Stimulated activated naive CD8-positive, alpha-beta T cell treated with anti-CD3 and anti-CD28 coated beads, Interleukin-15, amount 100 ng/mL, for 72 hours (primary cell): ENCODE measurements around the gene HOXB4.

Experiments used
- ATAC-seq: fragments of 150-1000 bp; cut with Tn5 transposase; 2 replicates; pipeline ENCODE4 v1.10.0; 2021; ENCODE audit warnings: mild to moderate bottlenecking, moderate library complexity
- DNase-seq, 2 donors: peaks; one replicate each; pipeline ENCODE4 v3.0.0; 2021 to 2022
- H3K27ac Mint-ChIP-seq, 2 donors: one replicate each; pipeline ENCODE4 v1.8.0; 2022; ENCODE audit warnings: mild to moderate bottlenecking in 2 of 2, mixed read lengths in 2 of 2, moderate library complexity in 2 of 2
- H3K27me3 Mint-ChIP-seq: one replicate; pipeline ENCODE4 v1.8.0; 2022; ENCODE audit warnings: mixed read lengths
- H3K4me1 Mint-ChIP-seq: one replicate; pipeline ENCODE4 v1.8.0; 2022; ENCODE audit warnings: mild to moderate bottlenecking, mixed read lengths
- H3K4me3 Mint-ChIP-seq, 2 donors: one replicate each; pipeline ENCODE4 v1.8.0; 2022; ENCODE audit warnings: mild to moderate bottlenecking in 2 of 2, mixed read lengths in 2 of 2, moderate library complexity in 1 of 2
- H3K9me3 Mint-ChIP-seq, 2 donors: one replicate each; pipeline ENCODE4 v1.8.0; 2022; ENCODE audit warnings: mixed read lengths in 2 of 2

HOXB4 gene

DNA sequence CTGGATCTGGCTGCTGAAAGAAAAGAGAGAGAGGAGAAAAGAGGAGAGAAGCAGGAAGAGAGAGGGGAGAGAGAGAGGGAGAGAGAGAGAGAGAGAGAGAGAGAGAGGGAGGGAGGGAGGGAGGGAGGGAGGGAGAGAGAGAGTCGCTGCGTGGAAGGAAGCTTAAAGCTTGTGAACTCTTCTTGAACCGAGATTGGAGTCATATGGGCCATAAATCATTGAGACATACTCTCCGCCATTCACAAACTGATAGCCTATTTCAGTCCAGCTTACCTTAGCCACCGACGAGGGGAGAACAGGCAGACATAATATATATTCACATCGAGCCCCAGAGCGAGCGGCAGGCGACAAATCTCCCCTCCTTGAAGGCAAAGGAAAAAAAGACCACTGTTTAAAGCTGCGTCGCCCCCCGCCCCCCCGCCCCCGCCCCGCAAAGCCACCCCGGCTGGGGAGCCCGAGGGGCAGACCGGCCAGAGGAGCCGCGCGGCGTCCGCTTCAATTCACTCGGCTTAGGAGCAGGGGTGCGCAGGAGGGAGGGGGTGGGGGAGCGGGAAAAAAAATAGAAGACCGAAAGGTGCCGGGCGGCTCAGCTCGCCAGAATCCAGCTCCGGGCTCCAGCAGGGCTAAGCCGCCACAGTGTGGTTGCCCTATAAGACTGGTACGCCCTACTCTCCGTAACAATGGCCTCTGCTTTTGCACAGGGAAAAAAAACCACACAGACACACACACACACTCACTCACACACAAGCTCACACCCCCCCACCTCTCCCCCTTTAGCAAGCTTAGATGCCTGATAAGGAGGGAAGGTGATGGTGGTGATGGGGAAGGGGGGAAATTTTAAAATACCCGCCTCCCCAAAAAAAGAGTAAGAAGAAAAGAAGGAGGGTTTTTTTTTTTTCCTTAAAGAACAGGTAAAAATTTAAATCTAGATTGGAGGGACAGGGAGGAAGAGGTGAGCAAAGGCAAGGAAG lies 22.6 kb downstream of the HOXB4 start:
- ATAC-seq (peak; percentile 71), DNase-seq (no peak)
- peaks cover 64% of the 10 kb centered on the region for H3K27me3 Mint-ChIP-seq
- H3K4me3 Mint-ChIP-seq, result peak overlapping the region; percentile 76 to 92
- H3K4me1 Mint-ChIP-seq, result peaks cover 19% of the 10 kb centered on the region
- H3K27ac Mint-ChIP-seq, result peak overlapping the region in 1 of 2 donors; percentile 92
- H3K9me3 Mint-ChIP-seq, result no peaks in the 10 kb centered on the region

- Mint-ChIP-seq H3K27ac (peak overlapping the region in 1 of 2 donors; percentile 92), H3K27me3 (peaks cover 55% of the 10 kb centered on the region)
- no peak for DNase-seq
Measured at GRCh38 chr17:48554412-48555257, 23.5 kb downstream of the HOXB4 start.

GRCh38 chr17:48553826-48554225 lies 24.3 kb downstream of the HOXB4 start:
- DNase-seq, result no peak
- peaks cover 48% of the 10 kb centered on the region for H3K27me3 Mint-ChIP-seq
- H3K4me1 Mint-ChIP-seq, result peaks cover 19% of the 10 kb centered on the region
- H3K27ac Mint-ChIP-seq, result no peak overlapping the region
- ATAC-seq, result no peak
- no peaks in the 10 kb centered on the region for H3K9me3 Mint-ChIP-seq
- H3K4me3 Mint-ChIP-seq, result no peak overlapping the region

More at GRCh38 chr17:48554412-48555257, 23.5 kb downstream of the HOXB4 start:
- H3K4me3 Mint-ChIP-seq, result peak overlapping the region; percentile 76 to 92
- no peak for ATAC-seq
- H3K9me3 Mint-ChIP-seq, result no peaks in the 10 kb centered on the region
- peaks cover 19% of the 10 kb centered on the region for H3K4me1 Mint-ChIP-seq

DNA sequence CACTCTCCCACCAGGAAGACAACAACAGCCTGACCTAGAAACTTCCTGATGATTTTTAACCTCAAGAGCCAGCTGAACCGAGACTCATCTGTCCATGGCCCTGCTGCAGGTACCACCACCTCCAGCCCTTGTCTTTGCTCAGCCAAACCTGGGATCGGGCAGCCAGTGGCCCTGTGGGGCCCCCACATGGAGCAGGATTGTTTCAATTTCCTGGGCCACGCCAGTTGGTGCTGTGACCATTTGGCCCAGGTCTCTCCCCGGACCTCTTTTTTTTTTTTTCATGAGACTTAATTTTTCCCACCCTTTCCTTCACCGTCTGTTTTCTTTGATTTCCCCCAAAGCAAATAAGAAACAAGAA lies 25.0 kb downstream of the HOXB4 start:
- H3K27me3 Mint-ChIP-seq, result peaks cover 42% of the 10 kb centered on the region
- no peak for ATAC-seq
- no peak for DNase-seq
- H3K27ac Mint-ChIP-seq, result no peak overlapping the region
- H3K4me3 Mint-ChIP-seq, result no peak overlapping the region
- H3K9me3 Mint-ChIP-seq, result no peaks in the 10 kb centered on the region
- peaks cover 19% of the 10 kb centered on the region for H3K4me1 Mint-ChIP-seq

DNA sequence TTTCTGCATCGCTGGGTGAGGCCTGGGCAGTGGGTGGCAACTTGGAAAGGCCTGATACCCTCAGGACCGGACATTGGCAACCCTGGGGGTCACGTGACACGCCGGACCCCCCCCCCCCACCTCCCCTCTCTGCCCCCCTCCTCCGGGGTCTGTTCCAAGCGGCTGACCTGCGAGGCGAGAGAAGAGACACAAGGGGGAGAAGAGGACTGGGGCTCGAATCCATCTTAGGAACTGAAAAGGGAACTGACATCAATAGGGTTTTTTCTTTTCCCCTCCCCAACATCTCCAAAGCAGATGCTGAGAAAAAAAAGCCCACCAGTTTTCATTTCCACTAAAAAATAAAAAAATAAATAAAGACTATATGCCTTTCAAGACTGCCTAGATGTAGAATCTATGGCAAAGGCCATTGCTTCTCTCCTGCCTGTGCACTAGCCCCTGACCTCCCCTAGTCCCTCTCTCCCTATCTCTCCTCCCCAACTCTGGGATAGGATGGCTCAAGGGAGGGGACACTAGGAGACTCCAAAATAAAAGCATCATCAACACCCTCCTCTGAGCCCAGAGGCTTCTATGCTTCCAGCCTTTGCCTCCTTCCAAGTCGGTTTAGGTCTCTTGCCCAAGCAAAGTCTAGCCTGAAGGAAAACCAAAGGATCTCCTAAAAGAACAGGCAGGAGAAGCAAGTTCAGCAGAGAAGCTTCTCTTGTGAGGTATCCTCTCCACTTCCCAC lies 25.5 kb downstream of the HOXB4 start:
- Mint-ChIP-seq H3K4me3 (no peak overlapping the region), H3K27me3 (peaks cover 36% of the 10 kb centered on the region), H3K9me3 (no peaks in the 10 kb centered on the region), H3K4me1 (peaks cover 19% of the 10 kb centered on the region), H3K27ac (no peak overlapping the region)
- ATAC-seq (no peak), DNase-seq (no peak)

- peaks cover 32% of the 10 kb centered on the region for H3K27me3 Mint-ChIP-seq
- H3K9me3 Mint-ChIP-seq, result no peaks in the 10 kb centered on the region
- H3K4me3 Mint-ChIP-seq, result no peak overlapping the region
- H3K4me1 Mint-ChIP-seq, result peaks cover 21% of the 10 kb centered on the region
- no peak overlapping the region for H3K27ac Mint-ChIP-seq
- ATAC-seq (no peak), DNase-seq (no peak)
Measured at GRCh38 chr17:48551596-48552465, 26.3 kb downstream of the HOXB4 start.

- Mint-ChIP-seq H3K4me3 (no peak overlapping the region), H3K27ac (no peak overlapping the region), H3K4me1 (peaks cover 27% of the 10 kb centered on the region), H3K27me3 (peaks cover 32% of the 10 kb centered on the region), H3K9me3 (no peaks in the 10 kb centered on the region)
- ATAC-seq, result no peak
- no peak for DNase-seq
Measured at GRCh38 chr17:48551214-48551555, 27.0 kb downstream of the HOXB4 start.

- peaks cover 32% of the 10 kb centered on the region for H3K27me3 Mint-ChIP-seq
- peaks cover 24% of the 10 kb centered on the region for H3K4me1 Mint-ChIP-seq
- peak; percentile 32 for ATAC-seq
Measured at GRCh38 chr17:48550502-48551213, 27.5 kb downstream of the HOXB4 start.

DNA sequence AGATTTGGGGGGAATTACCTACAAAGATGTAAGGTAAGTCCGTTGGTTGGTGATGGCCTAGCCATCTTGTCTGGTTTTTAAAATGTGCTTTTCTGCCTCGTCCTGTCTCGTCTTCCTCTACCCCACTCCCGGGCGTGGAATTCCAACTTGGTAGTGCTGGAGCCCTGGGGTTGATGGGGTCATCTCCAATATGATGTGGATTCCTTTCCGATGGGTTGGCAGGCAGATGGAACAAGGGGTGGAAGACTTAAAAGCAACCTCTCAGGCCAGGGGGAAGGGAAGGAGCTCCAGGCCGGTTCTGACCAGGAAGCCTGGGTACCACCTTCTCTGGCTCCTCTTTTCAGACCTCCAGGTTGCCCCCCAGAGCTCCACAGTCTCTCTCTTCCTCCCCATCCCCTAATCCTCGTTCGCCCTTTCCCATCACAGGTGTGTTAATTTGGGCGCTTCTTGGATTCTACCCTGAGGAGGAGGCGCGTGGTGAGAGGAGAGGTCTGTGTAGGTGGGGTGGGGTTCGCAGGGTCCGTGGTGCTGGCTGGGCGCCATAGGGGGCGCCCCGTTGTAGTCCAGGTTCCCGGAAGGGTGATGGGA lies 28.1 kb downstream of the HOXB4 start:
- ATAC-seq (no peak), DNase-seq (no peak)
- H3K27me3 Mint-ChIP-seq, result peaks cover 32% of the 10 kb centered on the region
- H3K4me1 Mint-ChIP-seq, result peaks cover 24% of the 10 kb centered on the region
- no peaks in the 10 kb centered on the region for H3K9me3 Mint-ChIP-seq
- no peak overlapping the region for H3K27ac Mint-ChIP-seq
- no peak overlapping the region for H3K4me3 Mint-ChIP-seq

More at GRCh38 chr17:48550502-48551213, 27.5 kb downstream of the HOXB4 start:
- no peak for DNase-seq
- H3K27ac Mint-ChIP-seq, result peak overlapping the region in 1 of 2 donors; percentile 93
- no peak overlapping the region for H3K4me3 Mint-ChIP-seq
- no peaks in the 10 kb centered on the region for H3K9me3 Mint-ChIP-seq

DNA sequence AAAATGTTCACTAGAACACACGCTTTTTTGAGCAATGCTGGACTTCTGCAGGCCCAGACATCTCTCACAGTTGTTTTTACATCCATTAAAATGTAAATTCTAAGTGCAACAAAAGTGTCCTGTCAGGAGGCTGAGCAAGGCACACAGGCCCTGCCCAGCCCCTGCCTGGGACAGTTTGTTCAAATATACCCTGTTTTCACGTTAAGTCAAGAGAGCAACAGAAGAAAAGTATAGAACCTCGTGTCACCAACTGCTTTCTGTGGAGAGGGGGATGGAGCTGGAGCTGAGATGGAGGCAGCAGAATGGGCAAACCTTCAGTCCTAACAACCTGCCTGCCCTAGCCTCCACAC lies 28.9 kb downstream of the HOXB4 start:
- H3K4me3 Mint-ChIP-seq, result no peak overlapping the region
- no peaks in the 10 kb centered on the region for H3K9me3 Mint-ChIP-seq
- DNase-seq, result no peak
- H3K27ac Mint-ChIP-seq, result no peak overlapping the region
- ATAC-seq, result no peak
- peaks cover 32% of the 10 kb centered on the region for H3K27me3 Mint-ChIP-seq
- peaks cover 23% of the 10 kb centered on the region for H3K4me1 Mint-ChIP-seq

GRCh38 chr17:48548523-48549280 lies 29.4 kb downstream of the HOXB4 start:
- no peak overlapping the region for H3K27ac Mint-ChIP-seq
- peak overlapping the region in 1 of 2 donors; percentile 59 for H3K4me3 Mint-ChIP-seq
- H3K9me3 Mint-ChIP-seq, result no peaks in the 10 kb centered on the region
- H3K27me3 Mint-ChIP-seq, result peaks cover 32% of the 10 kb centered on the region
- ATAC-seq (no peak), DNase-seq (no peak)
- peaks cover 28% of the 10 kb centered on the region for H3K4me1 Mint-ChIP-seq

DNA sequence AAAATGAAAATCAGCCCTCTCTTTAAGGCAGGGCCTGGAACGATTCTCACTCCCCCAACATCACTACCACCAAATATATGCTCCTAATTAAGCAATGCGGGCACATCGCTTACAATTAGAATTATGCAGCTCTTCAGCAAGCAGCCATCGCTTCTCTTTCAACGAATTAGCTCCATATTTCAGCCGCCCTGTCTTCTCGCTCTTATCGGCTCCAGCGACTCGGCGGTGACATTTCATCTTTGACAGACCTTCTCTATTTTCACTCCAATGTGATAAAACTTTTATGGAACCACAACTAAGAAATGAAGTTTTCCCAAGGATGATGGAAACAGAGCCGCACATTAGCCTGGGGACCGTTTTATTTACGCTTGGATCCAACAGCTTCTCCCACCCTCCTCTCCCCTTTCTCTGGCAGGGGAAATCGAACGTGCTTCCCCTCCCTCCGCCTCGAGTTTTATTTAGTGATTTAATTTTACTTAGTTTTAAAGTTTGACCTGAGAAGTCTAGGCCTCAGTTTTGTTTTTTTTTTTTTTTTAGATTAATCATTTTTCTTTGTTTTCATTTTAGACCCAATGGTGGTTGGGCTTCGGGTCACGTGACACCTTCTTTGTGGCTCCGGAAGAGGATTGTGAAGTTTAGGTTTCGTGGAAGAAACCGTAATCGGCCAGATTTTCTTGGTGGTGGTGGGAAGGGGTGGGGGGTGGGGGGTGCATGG lies 30.2 kb downstream of the HOXB4 start:
- peaks cover 39% of the 10 kb centered on the region for H3K27me3 Mint-ChIP-seq
- no peaks in the 10 kb centered on the region for H3K9me3 Mint-ChIP-seq
- peak overlapping the region; percentile 21 to 27 for H3K27ac Mint-ChIP-seq
- DNase-seq, result no peak
- H3K4me1 Mint-ChIP-seq, result peaks cover 33% of the 10 kb centered on the region
- ATAC-seq, result no peak
- peak overlapping the region; percentile 33 to 59 for H3K4me3 Mint-ChIP-seq
